Measurements from ENCODE around the gene TMPRSS12. TPM values are rescaled to one million over a fixed set of nuclear protein-coding genes. Genes with fewer than 3 reads are reported as not detected.
"Not testable (repeated sequence)": the region's sequence is repeated elsewhere in the genome, so short reads cannot be mapped to it uniquely, and the experiment has no call there.

The TMPRSS12 gene
- total and polyA plus RNA-seq, 3 donors from 2014 or later: 6.8 to 65.6 (median 8.9) TPM

DNA sequence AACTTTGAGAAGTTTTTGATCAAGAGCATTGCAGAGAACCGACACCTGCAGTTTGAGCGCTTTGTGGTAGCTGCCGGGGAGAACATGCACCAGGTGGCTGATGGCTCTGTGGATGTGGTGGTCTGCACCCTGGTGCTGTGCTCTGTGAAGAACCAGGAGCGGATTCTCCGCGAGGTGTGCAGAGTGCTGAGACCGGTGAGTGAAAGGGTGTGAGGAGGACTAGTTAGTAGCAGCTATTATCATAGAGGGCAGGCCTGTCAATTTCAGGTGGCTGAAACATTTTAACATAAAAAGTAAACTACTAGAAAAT is 82.6 kb downstream of the TMPRSS12 start:
- Histone ChIP-seq H3K36me3 (ENCODE audit: low read depth, missing control alignments) (peaks cover under 1% of the 10 kb centered on the region), H3K27ac (peak overlapping the region; percentile 61 to 90), H3K27me3 (no peaks in the 10 kb centered on the region), H3K4me1 (peaks cover 12% of the 10 kb centered on the region), H3K4me3 (peak overlapping the region; percentile 69 to 78), H3K9me3 (no peaks in the 10 kb centered on the region)
- TF ChIP-seq, protein P1, sequence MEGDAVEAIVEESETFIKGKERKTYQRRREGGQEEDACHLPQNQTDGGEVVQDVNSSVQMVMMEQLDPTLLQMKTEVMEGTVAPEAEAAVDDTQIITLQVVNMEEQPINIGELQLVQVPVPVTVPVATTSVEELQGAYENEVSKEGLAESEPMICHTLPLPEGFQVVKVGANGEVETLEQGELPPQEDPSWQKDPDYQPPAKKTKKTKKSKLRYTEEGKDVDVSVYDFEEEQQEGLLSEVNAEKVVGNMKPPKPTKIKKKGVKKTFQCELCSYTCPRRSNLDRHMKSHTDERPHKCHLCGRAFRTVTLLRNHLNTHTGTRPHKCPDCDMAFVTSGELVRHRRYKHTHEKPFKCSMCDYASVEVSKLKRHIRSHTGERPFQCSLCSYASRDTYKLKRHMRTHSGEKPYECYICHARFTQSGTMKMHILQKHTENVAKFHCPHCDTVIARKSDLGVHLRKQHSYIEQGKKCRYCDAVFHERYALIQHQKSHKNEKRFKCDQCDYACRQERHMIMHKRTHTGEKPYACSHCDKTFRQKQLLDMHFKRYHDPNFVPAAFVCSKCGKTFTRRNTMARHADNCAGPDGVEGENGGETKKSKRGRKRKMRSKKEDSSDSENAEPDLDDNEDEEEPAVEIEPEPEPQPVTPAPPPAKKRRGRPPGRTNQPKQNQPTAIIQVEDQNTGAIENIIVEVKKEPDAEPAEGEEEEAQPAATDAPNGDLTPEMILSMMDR (IDR thresholded peaks at IDR 0.05): no peak
- no peak for TF ChIP-seq POLR2A (IDR thresholded peaks at IDR 0.05)
- 5 to 10% methylated on average over 6 to 7 of the region's 7 CpGs for WGBS, 2 donors
- DNase-seq: no peak
- intact Hi-C loops (cut with DNase I; ENCODE audit: low total_unique reads): no loop called here

DNA sequence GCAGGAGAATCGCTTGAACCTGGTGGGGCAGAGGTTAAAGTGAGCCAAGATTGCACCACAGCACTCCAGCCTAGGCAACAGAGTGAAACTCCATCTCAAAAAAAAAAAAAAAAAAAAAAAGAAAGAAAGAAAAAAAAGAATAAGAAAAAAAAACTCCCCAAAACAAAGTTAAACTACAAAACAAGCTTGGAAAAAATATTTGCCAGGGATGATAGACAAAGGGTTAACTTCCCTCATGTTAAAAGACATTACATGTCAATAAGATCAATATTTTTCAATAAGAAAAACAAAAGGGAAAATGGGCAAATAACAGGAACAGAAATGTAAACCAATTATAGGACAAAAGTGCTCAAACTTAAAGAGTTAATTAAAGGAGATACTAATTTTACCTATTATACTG is 83.2 kb downstream of the TMPRSS12 start:
- no peaks in the 10 kb centered on the region for H3K9me3 ChIP-seq
- WGBS, 2 donors: 44 to 50% methylated on average over 1 of the region's 1 CpG
- peaks cover 3% of the 10 kb centered on the region for H3K36me3 ChIP-seq (ENCODE audit: low read depth, missing control alignments)
- H3K4me1 ChIP-seq: peaks cover 12% of the 10 kb centered on the region
- peak overlapping the region; percentile 69 to 78 for H3K4me3 ChIP-seq
- no peak for DNase-seq
- H3K27me3 ChIP-seq: no peaks in the 10 kb centered on the region
- TF ChIP-seq, protein P1 (IDR thresholded peaks at IDR 0.05): no peak
- no peak for TF ChIP-seq POLR2A (IDR thresholded peaks at IDR 0.05)
- H3K27ac ChIP-seq: peak overlapping the region in 1 of 2 donors; percentile 90
- intact Hi-C loops (cut with DNase I; ENCODE audit: low total_unique reads): no loop called here

DNA sequence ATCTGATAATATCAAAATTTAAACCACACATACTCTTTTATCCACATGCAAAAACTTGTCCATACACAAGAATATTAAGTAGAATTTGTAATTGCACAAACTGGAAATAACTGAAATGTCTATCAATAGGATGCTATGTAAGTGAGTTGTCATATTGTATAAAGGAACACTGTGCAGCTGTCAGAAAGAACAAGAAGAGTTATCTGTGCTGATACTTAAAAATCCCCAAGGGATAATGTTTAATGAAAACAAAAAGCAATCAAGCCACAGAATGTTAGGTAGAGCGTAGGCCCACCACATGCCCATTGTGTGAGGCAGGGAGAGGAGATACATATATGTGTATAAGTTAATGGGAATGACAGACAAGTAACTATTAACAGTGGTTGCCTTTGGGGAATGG is 83.7 kb downstream of the TMPRSS12 start:
- no peaks in the 10 kb centered on the region for H3K9me3 ChIP-seq
- intact Hi-C loops (cut with DNase I; ENCODE audit: low total_unique reads): no loop called here
- WGBS, 2 donors: 45 to 50% methylated on average over 1 of the region's 1 CpG
- no peaks in the 10 kb centered on the region for H3K27me3 ChIP-seq
- peaks cover 12% of the 10 kb centered on the region for H3K4me1 ChIP-seq
- H3K36me3 ChIP-seq (ENCODE audit: low read depth, missing control alignments): peaks cover 3% of the 10 kb centered on the region
- TF ChIP-seq, protein P1 (IDR thresholded peaks at IDR 0.05): no peak
- TF ChIP-seq POLR2A (IDR thresholded peaks at IDR 0.05): no peak
- peak overlapping the region; percentile 69 to 78 for H3K4me3 ChIP-seq
- H3K27ac ChIP-seq: peak overlapping the region; percentile 49 to 90
- no peak for DNase-seq

GRCh38 chr12:50926932-50927331 is 84.2 kb downstream of the TMPRSS12 start:
- H3K36me3 ChIP-seq (ENCODE audit: low read depth, missing control alignments); H3K27me3 ChIP-seq; intact Hi-C loops (cut with DNase I; ENCODE audit: low total_unique reads); H3K9me3 ChIP-seq: not testable (repeated sequence)
- 21 to 33% methylated on average over 3 of the region's 3 CpGs for WGBS, 2 donors
- peak overlapping the region; percentile 48 to 90 for H3K27ac ChIP-seq
- peaks cover 12% of the 10 kb centered on the region for H3K4me1 ChIP-seq
- H3K4me3 ChIP-seq: peak overlapping the region; percentile 69 to 78
- peak; percentile 56 for DNase-seq

DNA sequence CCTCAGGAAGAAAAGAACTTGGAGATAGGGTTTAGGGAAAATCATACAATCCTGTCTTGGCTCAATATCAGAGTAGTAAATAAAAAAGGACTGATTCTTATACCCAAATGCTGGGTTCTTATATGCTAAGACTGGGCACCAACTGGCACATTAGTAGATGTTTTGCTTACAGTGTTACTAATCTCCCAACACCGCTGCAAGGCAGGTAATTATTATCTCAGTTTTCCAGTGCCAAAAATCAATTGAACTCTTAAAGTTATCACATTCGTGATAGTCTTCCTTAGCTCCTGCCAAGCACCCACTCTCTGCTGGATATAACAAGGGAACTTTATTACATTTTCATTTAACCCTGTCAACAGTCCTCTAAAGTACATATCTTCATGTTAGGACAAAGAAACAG is 84.6 kb downstream of the TMPRSS12 start:
- intact Hi-C loops (cut with DNase I; ENCODE audit: low total_unique reads): no loop called here
- H3K4me3 ChIP-seq: peak overlapping the region; percentile 69 to 78
- no peaks in the 10 kb centered on the region for H3K9me3 ChIP-seq
- 23 to 42% methylated on average over 2 of the region's 2 CpGs for WGBS, 2 donors
- TF ChIP-seq, protein P1 (IDR thresholded peaks at IDR 0.05): no peak
- TF ChIP-seq POLR2A (IDR thresholded peaks at IDR 0.05): no peak
- H3K27ac ChIP-seq: peak overlapping the region; percentile 48 to 90
- H3K36me3 ChIP-seq (ENCODE audit: low read depth, missing control alignments): peaks cover 3% of the 10 kb centered on the region
- H3K4me1 ChIP-seq: peaks cover 12% of the 10 kb centered on the region
- H3K27me3 ChIP-seq: no peaks in the 10 kb centered on the region
- no peak for DNase-seq
